KMS-11 (cell line): ENCODE measurements around the gene POPDC3.

ENCODE experiments used
- H2AFZ ChIP-seq: fragments of 200-600 bp; sonication (generic); 2 replicates; pipeline ENCODE4 v1.6.1; 2016; ENCODE audit warnings: antibody characterized with exemption, mixed run types, low read depth
- H3K27ac ChIP-seq: fragments of 200-600 bp; sonication (generic); 2 replicates; pipeline ENCODE4 v1.6.1; 2016; ENCODE audit warnings: mild to moderate bottlenecking, mixed run types
- H3K27me3 ChIP-seq: fragments of 200-600 bp; sonication (generic); 2 replicates; pipeline ENCODE4 v1.6.1; 2017; ENCODE audit warnings: mild to moderate bottlenecking, low read depth, mixed run types, moderate library complexity; ENCODE audit not compliant: insufficient read depth
- H3K36me3 ChIP-seq: fragments of 200-600 bp; sonication (generic); 2 replicates; pipeline ENCODE4 v1.6.1; 2017; ENCODE audit warnings: mild to moderate bottlenecking, mixed run types; ENCODE audit not compliant: insufficient read depth
- H3K4me1 ChIP-seq: fragments of 200-600 bp; sonication (generic); 2 replicates; pipeline ENCODE4 v1.6.1; 2016; ENCODE audit warnings: mild to moderate bottlenecking, low read depth, mixed run types; ENCODE audit not compliant: poor library complexity, severe bottlenecking
- H3K4me2 ChIP-seq: fragments of 200-600 bp; sonication (generic); 2 replicates; pipeline ENCODE4 v1.7.0; 2016; ENCODE audit warnings: mild to moderate bottlenecking, mixed run types
- H3K4me3 ChIP-seq: fragments of 200-600 bp; sonication (generic); IDR thresholded peaks from 2 replicates; pipeline ENCODE4 v1.6.1; 2017; ENCODE audit warnings: low read depth, low read length, mixed read lengths; ENCODE audit not compliant: insufficient read depth
- H3K79me2 ChIP-seq: fragments of 200-600 bp; sonication (generic); 2 replicates; pipeline ENCODE4 v1.6.1; 2016; ENCODE audit warnings: low read depth, mixed run types; ENCODE audit not compliant: insufficient read depth
- H3K9ac ChIP-seq: fragments of 200-600 bp; sonication (generic); 2 replicates; pipeline ENCODE4 v1.6.1; 2016; ENCODE audit warnings: mild to moderate bottlenecking, mixed run types
- H4K20me1 ChIP-seq: fragments of 200-600 bp; sonication (generic); 2 replicates; pipeline ENCODE4 v1.6.1; 2016; ENCODE audit warnings: mild to moderate bottlenecking, mixed run types; ENCODE audit not compliant: insufficient read depth
- TF ChIP-seq, protein P1 (sequence below): fragments of 200-600 bp; sonication (generic); conservative IDR thresholded peaks from 2 replicates; pipeline ENCODE4 v1.6.1; 2017; ENCODE audit warnings: low read depth, mild to moderate bottlenecking, antibody characterized with exemption, low read length, moderate library complexity, mixed read lengths

POPDC3 gene

GRCh38 chr6:105194106-105194505, 14.3 kb upstream of the POPDC3 start:
- Histone ChIP-seq H3K4me3 (no peak overlapping the region), H3K36me3 (no peaks in the 10 kb centered on the region), H3K4me1 (no peaks in the 10 kb centered on the region), H3K79me2 (no peaks in the 10 kb centered on the region), H2AFZ (no peak overlapping the region), H3K9ac (no peak overlapping the region), H4K20me1 (no peaks in the 10 kb centered on the region), H3K4me2 (no peak overlapping the region), H3K27me3 (no peaks in the 10 kb centered on the region), H3K27ac (no peak overlapping the region)
- TF ChIP-seq, protein P1, sequence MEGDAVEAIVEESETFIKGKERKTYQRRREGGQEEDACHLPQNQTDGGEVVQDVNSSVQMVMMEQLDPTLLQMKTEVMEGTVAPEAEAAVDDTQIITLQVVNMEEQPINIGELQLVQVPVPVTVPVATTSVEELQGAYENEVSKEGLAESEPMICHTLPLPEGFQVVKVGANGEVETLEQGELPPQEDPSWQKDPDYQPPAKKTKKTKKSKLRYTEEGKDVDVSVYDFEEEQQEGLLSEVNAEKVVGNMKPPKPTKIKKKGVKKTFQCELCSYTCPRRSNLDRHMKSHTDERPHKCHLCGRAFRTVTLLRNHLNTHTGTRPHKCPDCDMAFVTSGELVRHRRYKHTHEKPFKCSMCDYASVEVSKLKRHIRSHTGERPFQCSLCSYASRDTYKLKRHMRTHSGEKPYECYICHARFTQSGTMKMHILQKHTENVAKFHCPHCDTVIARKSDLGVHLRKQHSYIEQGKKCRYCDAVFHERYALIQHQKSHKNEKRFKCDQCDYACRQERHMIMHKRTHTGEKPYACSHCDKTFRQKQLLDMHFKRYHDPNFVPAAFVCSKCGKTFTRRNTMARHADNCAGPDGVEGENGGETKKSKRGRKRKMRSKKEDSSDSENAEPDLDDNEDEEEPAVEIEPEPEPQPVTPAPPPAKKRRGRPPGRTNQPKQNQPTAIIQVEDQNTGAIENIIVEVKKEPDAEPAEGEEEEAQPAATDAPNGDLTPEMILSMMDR = no peak

DNA sequence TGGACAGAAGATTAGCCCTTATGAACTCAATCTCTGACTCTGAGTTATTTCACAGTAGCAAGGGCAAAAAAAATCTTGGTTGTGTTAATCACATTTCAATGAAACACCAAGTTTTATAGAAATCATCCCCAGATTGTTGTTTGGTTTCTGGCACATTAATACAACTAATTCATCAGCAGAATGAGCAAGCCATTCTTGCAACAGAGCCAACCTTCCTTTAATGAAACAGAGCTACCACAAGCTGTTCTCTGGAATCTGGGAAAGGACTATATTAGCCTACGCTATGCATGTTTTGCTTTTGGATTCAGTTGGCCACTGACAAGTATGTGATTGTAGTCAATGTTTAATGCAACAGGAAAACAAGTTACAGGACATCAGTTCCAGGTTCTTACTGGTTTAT, 13.8 kb upstream of the POPDC3 start:
- Histone ChIP-seq H3K27ac (no peak overlapping the region), H3K27me3 (no peaks in the 10 kb centered on the region), H3K4me1 (no peaks in the 10 kb centered on the region), H3K4me3 (no peak overlapping the region), H3K9ac (no peak overlapping the region), H3K4me2 (no peak overlapping the region), H4K20me1 (no peaks in the 10 kb centered on the region), H2AFZ (no peak overlapping the region), H3K79me2 (no peaks in the 10 kb centered on the region), H3K36me3 (no peaks in the 10 kb centered on the region)
- TF ChIP-seq, protein P1 = no peak

DNA sequence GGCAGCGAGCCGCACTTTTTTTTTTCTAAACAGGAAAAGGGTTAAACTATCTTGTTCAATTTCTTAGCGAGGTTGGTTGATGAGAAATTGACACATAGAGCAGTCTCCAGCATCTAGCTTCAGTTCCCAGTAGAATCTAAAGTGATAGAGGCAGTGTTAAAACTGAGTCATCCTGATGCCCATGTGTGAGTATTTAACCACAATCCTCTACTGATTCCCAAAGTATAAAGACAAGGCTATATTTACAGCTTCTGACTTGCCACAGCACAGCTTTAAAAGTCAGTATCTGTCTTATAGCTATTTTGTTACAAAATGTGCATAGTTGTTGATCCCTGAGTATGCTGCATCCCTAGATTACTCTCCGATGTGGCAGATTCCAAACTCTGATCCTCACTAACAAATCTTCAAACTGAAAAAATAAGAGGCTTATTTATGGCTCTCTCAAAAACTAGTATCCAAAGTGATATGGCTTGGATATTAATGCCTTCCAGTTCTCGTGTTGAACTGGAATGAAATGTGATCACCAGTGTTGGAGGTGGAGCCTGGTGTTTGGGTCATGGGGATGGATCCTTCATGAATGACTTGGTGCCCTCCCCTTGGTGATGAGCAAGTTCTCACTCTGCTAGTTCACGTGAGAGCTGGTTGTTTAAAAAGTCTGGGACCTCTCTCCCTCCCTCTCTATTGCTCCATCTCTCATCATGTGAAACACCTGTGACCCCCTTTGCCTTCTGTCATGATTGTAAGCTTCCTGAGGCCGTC, 13.1 kb upstream of the POPDC3 start:
- Histone ChIP-seq H3K4me3 (no peak overlapping the region), H3K27ac (no peak overlapping the region), H4K20me1 (no peaks in the 10 kb centered on the region), H2AFZ (no peak overlapping the region), H3K4me2 (no peak overlapping the region), H3K4me1 (no peaks in the 10 kb centered on the region), H3K79me2 (no peaks in the 10 kb centered on the region), H3K27me3 (no peaks in the 10 kb centered on the region), H3K36me3 (no peaks in the 10 kb centered on the region), H3K9ac (no peak overlapping the region)
- TF ChIP-seq, protein P1 = no peak

DNA sequence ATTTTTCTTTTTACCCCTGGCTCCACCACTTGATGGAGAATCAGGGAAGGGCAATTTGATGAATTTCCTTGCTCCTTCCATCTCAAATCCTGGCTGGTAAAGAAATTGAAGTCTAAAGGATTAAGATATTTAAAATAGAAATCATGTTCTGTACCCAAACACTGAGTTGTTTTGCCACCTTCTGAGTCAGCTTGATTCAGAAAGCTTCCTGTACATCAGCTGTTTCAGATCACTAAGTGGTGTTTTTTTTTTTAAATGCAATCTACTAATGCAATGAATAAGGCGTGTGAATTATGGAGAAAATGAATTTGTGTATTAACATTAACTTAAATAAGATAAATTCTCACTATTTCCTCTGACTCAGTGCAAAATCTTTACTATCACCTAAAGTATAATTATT, 11.5 kb upstream of the POPDC3 start:
- Histone ChIP-seq H3K27me3 (no peaks in the 10 kb centered on the region), H3K4me2 (no peak overlapping the region), H3K4me3 (no peak overlapping the region), H4K20me1 (no peaks in the 10 kb centered on the region), H3K79me2 (no peaks in the 10 kb centered on the region), H3K4me1 (no peaks in the 10 kb centered on the region), H3K27ac (no peak overlapping the region), H3K36me3 (no peaks in the 10 kb centered on the region), H2AFZ (no peak overlapping the region), H3K9ac (no peak overlapping the region)
- TF ChIP-seq, protein P1 = no peak
